H9 (cell line): ENCODE data around the gene SUFU. TPM values are rescaled to one million over a fixed set of nuclear protein-coding genes. Genes with fewer than 3 reads are reported as not detected.
"Not testable (repeated sequence)": the region's sequence is repeated elsewhere in the genome, so short reads cannot be mapped to it uniquely, and the experiment has no call there.

Experiments
- DNase-seq: peaks from one replicate; pipeline ENCODE4 v3.0.0-alpha.2; 2017
- H2AFZ ChIP-seq: one replicate; pipeline ENCODE4 v1.6.1; 2013; ENCODE audit warnings: mild to moderate bottlenecking, low read length, control low read depth, moderate library complexity
- H2AK5ac ChIP-seq: 2 replicates; pipeline ENCODE4 v1.6.1; 2013; ENCODE audit warnings: low read length, control low read depth, mixed read lengths; ENCODE audit not compliant: insufficient read length
- H2BK120ac ChIP-seq: one replicate; pipeline ENCODE4 v1.6.1; 2013; ENCODE audit warnings: low read depth, mild to moderate bottlenecking, low read length, control low read depth, inconsistent platforms; ENCODE audit not compliant: poor library complexity, severe bottlenecking
- H2BK12ac ChIP-seq: 2 replicates; pipeline ENCODE4 v1.6.1; 2013; ENCODE audit warnings: low read length, control low read depth, mixed read lengths, low read depth; ENCODE audit not compliant: insufficient read length
- H2BK15ac ChIP-seq: 2 replicates; pipeline ENCODE4 v1.6.1; 2013; ENCODE audit warnings: low read depth, low read length, control low read depth
- H2BK20ac ChIP-seq: one replicate; pipeline ENCODE4 v1.6.1; 2013; ENCODE audit warnings: low read depth, mild to moderate bottlenecking, low read length, control low read depth, inconsistent platforms; ENCODE audit not compliant: poor library complexity, severe bottlenecking
- H2BK5ac ChIP-seq: 2 replicates; pipeline ENCODE4 v1.6.1; 2013; ENCODE audit warnings: low read length, control low read depth, mixed read lengths; ENCODE audit not compliant: insufficient read length
- H3K14ac ChIP-seq: 2 replicates; pipeline ENCODE4 v1.6.1; 2013; ENCODE audit warnings: low read length, control low read depth; ENCODE audit not compliant: insufficient read depth
- H3K18ac ChIP-seq: 2 replicates; pipeline ENCODE4 v1.6.1; 2013; ENCODE audit warnings: low read depth, mild to moderate bottlenecking, mixed read lengths, low read length, control low read depth; ENCODE audit not compliant: insufficient read length
- H3K23ac ChIP-seq: 2 replicates; pipeline ENCODE4 v1.6.1; 2013; ENCODE audit warnings: low read length, control low read depth, mixed read lengths, low read depth; ENCODE audit not compliant: insufficient read length
- H3K23me2 ChIP-seq: 2 replicates; pipeline ENCODE4 v1.6.1; 2013; ENCODE audit warnings: low read depth, mild to moderate bottlenecking, mixed read lengths, low read length, control low read depth; ENCODE audit not compliant: insufficient read length, poor library complexity, severe bottlenecking
- H3K27ac ChIP-seq: 2 replicates; pipeline ENCODE4 v1.5.1; 2013; ENCODE audit warnings: low read length, control low read depth, mixed read lengths, low read depth; ENCODE audit not compliant: insufficient read length
- H3K27me3 ChIP-seq: 2 replicates; pipeline ENCODE4 v1.6.1; 2013; ENCODE audit warnings: low read length, control low read depth, inconsistent platforms; ENCODE audit not compliant: insufficient read depth
- H3K4ac ChIP-seq: 2 replicates; pipeline ENCODE4 v1.6.1; 2013; ENCODE audit warnings: low read depth, mild to moderate bottlenecking, control low read depth, inconsistent platforms, low read length, moderate library complexity
- H3K4me1 ChIP-seq: 2 replicates; pipeline ENCODE4 v1.6.1; 2013; ENCODE audit warnings: low read length, control low read depth, inconsistent platforms; ENCODE audit not compliant: insufficient read depth
- H3K4me2 ChIP-seq: 2 replicates; pipeline ENCODE4 v1.6.1; 2013; ENCODE audit warnings: low read length, control low read depth, mixed read lengths; ENCODE audit not compliant: insufficient read length, insufficient read depth
- H3K56ac ChIP-seq: 2 replicates; pipeline ENCODE4 v1.6.1; 2013; ENCODE audit warnings: low read depth, mild to moderate bottlenecking, mixed read lengths, low read length, control low read depth; ENCODE audit not compliant: insufficient read length
- H3K79me1 ChIP-seq: 2 replicates; pipeline ENCODE4 v1.6.1; 2013; ENCODE audit warnings: low read depth, mild to moderate bottlenecking, moderate library complexity, low read length, control low read depth, inconsistent platforms; ENCODE audit not compliant: insufficient read depth, poor library complexity, severe bottlenecking
- H3K79me2 ChIP-seq: 2 replicates; pipeline ENCODE4 v1.6.1; 2013; ENCODE audit warnings: low read length, control low read depth, inconsistent platforms; ENCODE audit not compliant: insufficient read depth
- H3K9ac ChIP-seq: 2 replicates; pipeline ENCODE4 v1.6.1; 2013; ENCODE audit warnings: low read length, control low read depth, mixed read lengths; ENCODE audit not compliant: insufficient read length; ENCODE audit errors: extremely low read depth
- H3K9me3 ChIP-seq: one replicate; pipeline ENCODE4 v1.6.1; 2013; ENCODE audit warnings: low read depth, low read length, inconsistent platforms; ENCODE audit not compliant: control insufficient read depth
- H3T11ph ChIP-seq: one replicate; pipeline ENCODE4 v1.6.1; 2013; ENCODE audit warnings: mild to moderate bottlenecking, low read length, control low read depth, inconsistent platforms
- H4K20me1 ChIP-seq: one replicate; pipeline ENCODE4 v1.6.1; 2013; ENCODE audit not compliant: control insufficient read depth, insufficient read length, insufficient read depth
- H4K5ac ChIP-seq: 2 replicates; pipeline ENCODE4 v1.6.1; 2013; ENCODE audit warnings: low read depth, mild to moderate bottlenecking, mixed read lengths, low read length, control low read depth; ENCODE audit not compliant: insufficient read length
- H4K8ac ChIP-seq: replicated peaks from 2 replicates; pipeline ENCODE4 v1.6.1; 2013; ENCODE audit warnings: low read length, control low read depth, mixed read lengths, low read depth; ENCODE audit not compliant: insufficient read length
- H4K91ac ChIP-seq: 2 replicates; pipeline ENCODE4 v1.6.1; 2013; ENCODE audit warnings: low read depth, mild to moderate bottlenecking, moderate library complexity, mixed read lengths, low read length, control low read depth; ENCODE audit not compliant: insufficient read length
- H3K27ac Mint-ChIP-seq, 3 experiments: 2 replicates in 2 of 3; 3 replicates in 1 of 3; pipeline ENCODE4 v1.8.0; 2020 to 2021; ENCODE audit warnings: mixed read lengths in 3 of 3, mild to moderate bottlenecking in 1 of 3, moderate library complexity in 1 of 3
- H3K27me3 Mint-ChIP-seq: 2 replicates; pipeline ENCODE4 v1.8.0; 2021; ENCODE audit warnings: low read depth, mild to moderate bottlenecking, moderate library complexity, mixed read lengths
- H3K36me3 Mint-ChIP-seq, 3 experiments: 2 replicates in 2 of 3; 3 replicates in 1 of 3; pipeline ENCODE4 v1.8.0; 2020 to 2021; ENCODE audit warnings: low read depth in 3 of 3, mixed read lengths in 3 of 3; ENCODE audit not compliant: insufficient read depth in 1 of 3
- H3K4me1 Mint-ChIP-seq, 2 experiments: 2 replicates each; pipeline ENCODE4 v1.8.0; 2020; ENCODE audit warnings: mixed read lengths in 2 of 2
- H3K4me3 Mint-ChIP-seq, 2 experiments: 2 replicates in 1 of 2; 3 replicates in 1 of 2; pipeline ENCODE4 v1.8.0; 2020 to 2021; ENCODE audit warnings: mild to moderate bottlenecking in 2 of 2, mixed read lengths in 2 of 2, moderate library complexity in 1 of 2
- H3K9me3 Mint-ChIP-seq, 2 experiments: 2 replicates in 1 of 2; 3 replicates in 1 of 2; pipeline ENCODE4 v1.8.0; 2020; ENCODE audit warnings: mild to moderate bottlenecking in 2 of 2, mixed read lengths in 2 of 2, moderate library complexity in 1 of 2
- WGBS: extraction: QIAGEN DNeasy Blood & Tissue Kit; methylation state at CpG from one replicate; pipeline ENCODE4 v1.1.7; 2013; ENCODE audit warnings: missing lambda C conversion rate, low lambda C conversion rate, mixed read lengths; ENCODE audit not compliant: insufficient read length; ENCODE audit errors: extremely low coverage; 5-methylcytosine and 5-hydroxymethylcytosine counted together
- total RNA-seq: library from RNA; stranded (reverse); gene quantifications from 2 replicates; pipeline ENCODE4 v1.2.1, GENCODE V29; 2021
- TF ChIP-seq, protein P1 (sequence below): fragments of 200-600 bp; sonication (generic); conservative IDR thresholded peaks from 3 replicates; pipeline ENCODE4 v1.8.0; 2021; ENCODE audit warnings: antibody characterized with exemption, mild to moderate bottlenecking

SUFU gene
- total RNA-seq, 1 experiment from 2014 or later = 9.5 TPM

DNA sequence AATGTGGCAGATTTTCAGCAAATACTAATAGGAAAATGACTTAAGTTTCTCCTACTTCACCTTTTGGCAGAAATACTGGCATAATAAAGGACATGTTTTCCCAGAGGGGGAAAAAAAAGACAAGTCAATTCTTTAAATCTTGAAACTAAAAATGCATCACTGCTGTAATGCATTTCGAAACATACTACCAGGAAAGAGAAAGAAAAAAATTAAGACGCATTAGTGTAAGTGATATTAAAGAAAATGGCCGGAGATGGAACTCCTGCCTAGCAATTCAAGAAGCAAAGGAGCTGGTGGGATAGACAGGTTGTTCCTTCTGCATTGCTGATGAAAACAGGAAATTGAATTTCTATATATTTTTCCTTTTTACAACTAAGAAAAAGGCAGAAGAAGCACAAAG, 4.4 kb upstream of the SUFU start:
- DNase-seq = no peak
- Mint-ChIP-seq H3K9me3 (no peaks in the 10 kb centered on the region; a peak in 1 of 5 replicates), H3K27ac (0 out of 7 replicates have a peak overlapping the region, but pooled peaks of 1 of the 3 experiments have one; percentile 35), H3K27me3 (peaks cover 2% of the 10 kb centered on the region; the same call in 1 of the 2 replicates), H3K4me3 (no peak overlapping the region), H3K4me1 (no peaks in the 10 kb centered on the region), H3K36me3 (peaks cover 0 to 5% (median 0%) of the 10 kb centered on the region in 3 experiments; a peak in 1 of 7 replicates)
- Histone ChIP-seq H2AFZ (no peak overlapping the region), H3K56ac (no peak overlapping the region), H3K79me1 (peaks cover 5% of the 10 kb centered on the region), H3K4ac (no peak overlapping the region), H4K8ac (no peak overlapping the region), H2BK15ac (no peak overlapping the region), H3K4me1 (no peaks in the 10 kb centered on the region), H3K9ac (no peak overlapping the region), H3K79me2 (no peaks in the 10 kb centered on the region; the same call in 1 of the 2 replicates), H3K23me2 (peaks cover 3% of the 10 kb centered on the region), H3K9me3 (no peaks in the 10 kb centered on the region), H2BK5ac (no peak overlapping the region), H3K18ac (no peak overlapping the region), H4K20me1 (no peaks in the 10 kb centered on the region), H3K27me3 (no peaks in the 10 kb centered on the region), H3T11ph (no peak overlapping the region), H3K14ac (no peak overlapping the region), H3K4me2 (no peak overlapping the region), H3K23ac (no peak overlapping the region), H2AK5ac (no peak overlapping the region), H2BK20ac (no peak overlapping the region), H2BK120ac (no peak overlapping the region), H3K27ac (no peak overlapping the region), H4K5ac (no peak overlapping the region), H2BK12ac (no peak overlapping the region), H4K91ac (no peak overlapping the region)
- no CpG with 5 or more reads among the region's 3 CpGs for WGBS
- TF ChIP-seq, protein P1, sequence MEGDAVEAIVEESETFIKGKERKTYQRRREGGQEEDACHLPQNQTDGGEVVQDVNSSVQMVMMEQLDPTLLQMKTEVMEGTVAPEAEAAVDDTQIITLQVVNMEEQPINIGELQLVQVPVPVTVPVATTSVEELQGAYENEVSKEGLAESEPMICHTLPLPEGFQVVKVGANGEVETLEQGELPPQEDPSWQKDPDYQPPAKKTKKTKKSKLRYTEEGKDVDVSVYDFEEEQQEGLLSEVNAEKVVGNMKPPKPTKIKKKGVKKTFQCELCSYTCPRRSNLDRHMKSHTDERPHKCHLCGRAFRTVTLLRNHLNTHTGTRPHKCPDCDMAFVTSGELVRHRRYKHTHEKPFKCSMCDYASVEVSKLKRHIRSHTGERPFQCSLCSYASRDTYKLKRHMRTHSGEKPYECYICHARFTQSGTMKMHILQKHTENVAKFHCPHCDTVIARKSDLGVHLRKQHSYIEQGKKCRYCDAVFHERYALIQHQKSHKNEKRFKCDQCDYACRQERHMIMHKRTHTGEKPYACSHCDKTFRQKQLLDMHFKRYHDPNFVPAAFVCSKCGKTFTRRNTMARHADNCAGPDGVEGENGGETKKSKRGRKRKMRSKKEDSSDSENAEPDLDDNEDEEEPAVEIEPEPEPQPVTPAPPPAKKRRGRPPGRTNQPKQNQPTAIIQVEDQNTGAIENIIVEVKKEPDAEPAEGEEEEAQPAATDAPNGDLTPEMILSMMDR = no peak

DNA sequence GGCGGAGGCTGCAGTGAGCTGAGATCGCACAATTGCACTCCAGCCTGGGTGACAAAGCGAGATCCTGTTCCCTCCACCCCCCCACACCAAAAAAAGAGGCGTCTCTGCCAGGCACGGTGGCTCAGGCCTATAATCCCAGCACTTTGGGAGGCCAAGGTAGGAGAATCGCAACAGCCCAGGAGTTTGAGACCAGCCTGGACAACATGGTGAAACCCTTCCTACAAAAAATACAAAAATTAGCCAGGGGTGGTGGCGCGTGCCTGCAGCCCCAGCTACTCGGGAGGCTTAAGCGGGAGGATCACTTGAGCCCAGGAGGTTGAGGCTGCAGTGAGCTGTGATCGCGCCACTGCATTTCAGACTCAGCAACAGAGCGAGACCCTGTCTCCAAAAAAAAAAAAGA, 3.1 kb upstream of the SUFU start:
- not testable (repeated sequence) for H3K27me3 ChIP-seq, H3K56ac ChIP-seq, H4K20me1 ChIP-seq, H3K9me3 Mint-ChIP-seq, H3K4me1 ChIP-seq, H3K4ac ChIP-seq, H2BK120ac ChIP-seq, H3T11ph ChIP-seq, H3K79me2 ChIP-seq, H3K4me1 Mint-ChIP-seq, H2AK5ac ChIP-seq, H3K18ac ChIP-seq, H2AFZ ChIP-seq, H4K5ac ChIP-seq, H3K9ac ChIP-seq, H3K27ac ChIP-seq, H3K79me1 ChIP-seq, H3K27ac Mint-ChIP-seq, H3K4me3 Mint-ChIP-seq, DNase-seq, H3K4me2 ChIP-seq, H3K9me3 ChIP-seq, H3K23me2 ChIP-seq, H2BK20ac ChIP-seq, H3K23ac ChIP-seq, H2BK5ac ChIP-seq, H3K14ac ChIP-seq, H2BK15ac ChIP-seq, H2BK12ac ChIP-seq, H4K91ac ChIP-seq, H4K8ac ChIP-seq
- WGBS = no CpG with 5 or more reads among the region's 13 CpGs
- H3K27me3 Mint-ChIP-seq = peaks cover 14% of the 10 kb centered on the region
- peaks cover 2 to 11% (median 6%) of the 10 kb centered on the region in 3 experiments; a peak in 6 of 7 replicates for H3K36me3 Mint-ChIP-seq
